ENCODE results near the gene PHACTR2.

Gene PHACTR2

GRCh38 chr6:143698759-143699429 lies 21.1 kb downstream of the PHACTR2 start:
- H3K27ac Mint-ChIP-seq, result no peak overlapping the region
- H3K4me1 Mint-ChIP-seq, result peaks cover 24% of the 10 kb centered on the region
- H3K36me3 Mint-ChIP-seq (ENCODE audit: low read depth), result no peaks in the 10 kb centered on the region
- H3K4me3 Mint-ChIP-seq, result no peak overlapping the region
- H3K27me3 Mint-ChIP-seq, result no peaks in the 10 kb centered on the region
- no peaks in the 10 kb centered on the region for H3K9me3 Mint-ChIP-seq
- no peak for DNase-seq
- no peak for ATAC-seq

GRCh38 chr6:143699430-143699825 lies 21.7 kb downstream of the PHACTR2 start:
- Mint-ChIP-seq H3K9me3 (no peaks in the 10 kb centered on the region), H3K4me1 (peaks cover 21% of the 10 kb centered on the region), H3K36me3 (ENCODE audit: low read depth) (no peaks in the 10 kb centered on the region), H3K4me3 (no peak overlapping the region), H3K27me3 (no peaks in the 10 kb centered on the region), H3K27ac (no peak overlapping the region)
- no peak for ATAC-seq
- no peak for DNase-seq

GRCh38 chr6:143700684-143701348 lies 23.1 kb downstream of the PHACTR2 start:
- H3K9me3 Mint-ChIP-seq, result no peaks in the 10 kb centered on the region
- no peak overlapping the region for H3K4me3 Mint-ChIP-seq
- no peaks in the 10 kb centered on the region for H3K27me3 Mint-ChIP-seq
- ATAC-seq (no peak), DNase-seq (no peak)
- peaks cover 2% of the 10 kb centered on the region for H3K36me3 Mint-ChIP-seq (ENCODE audit: low read depth)
- H3K27ac Mint-ChIP-seq, result no peak overlapping the region
- peaks cover 8% of the 10 kb centered on the region for H3K4me1 Mint-ChIP-seq

- no peak for DNase-seq
- Mint-ChIP-seq H3K4me1 (peaks cover under 1% of the 10 kb centered on the region), H3K27ac (no peak overlapping the region), H3K4me3 (no peak overlapping the region), H3K9me3 (no peaks in the 10 kb centered on the region), H3K27me3 (no peaks in the 10 kb centered on the region), H3K36me3 (ENCODE audit: low read depth) (peaks cover 2% of the 10 kb centered on the region)
- no peak for ATAC-seq
Measured at GRCh38 chr6:143701349-143702234, 23.8 kb downstream of the PHACTR2 start.

- no peak overlapping the region for H3K27ac Mint-ChIP-seq
- DNase-seq, result no peak
- no peak for ATAC-seq
- no peaks in the 10 kb centered on the region for H3K4me1 Mint-ChIP-seq
- H3K4me3 Mint-ChIP-seq, result no peak overlapping the region
- peaks cover 5% of the 10 kb centered on the region for H3K9me3 Mint-ChIP-seq
- H3K27me3 Mint-ChIP-seq, result no peaks in the 10 kb centered on the region
- peaks cover 2% of the 10 kb centered on the region for H3K36me3 Mint-ChIP-seq (ENCODE audit: low read depth)
Measured at GRCh38 chr6:143705569-143705968, 27.8 kb downstream of the PHACTR2 start.

GRCh38 chr6:143707697-143708096 lies 29.9 kb downstream of the PHACTR2 start:
- Mint-ChIP-seq H3K36me3 (ENCODE audit: low read depth) (peaks cover 2% of the 10 kb centered on the region), H3K27ac (no peak overlapping the region), H3K27me3 (no peaks in the 10 kb centered on the region), H3K4me1 (no peaks in the 10 kb centered on the region), H3K4me3 (no peak overlapping the region), H3K9me3 (peaks cover 5% of the 10 kb centered on the region)
- no peak for DNase-seq
- no peak for ATAC-seq

GRCh38 chr6:143708889-143709288 lies 31.1 kb downstream of the PHACTR2 start:
- Mint-ChIP-seq H3K4me3 (no peak overlapping the region), H3K4me1 (no peaks in the 10 kb centered on the region), H3K9me3 (peaks cover 5% of the 10 kb centered on the region), H3K27ac (no peak overlapping the region), H3K27me3 (no peaks in the 10 kb centered on the region), H3K36me3 (ENCODE audit: low read depth) (peaks cover 5% of the 10 kb centered on the region)
- no peak for DNase-seq
- ATAC-seq, result no peak

- peaks cover 10% of the 10 kb centered on the region for H3K36me3 Mint-ChIP-seq (ENCODE audit: low read depth)
- no peak overlapping the region for H3K27ac Mint-ChIP-seq
- DNase-seq (no peak), ATAC-seq (no peak)
- no peaks in the 10 kb centered on the region for H3K27me3 Mint-ChIP-seq
- H3K9me3 Mint-ChIP-seq, result peaks cover 5% of the 10 kb centered on the region
- no peak overlapping the region for H3K4me3 Mint-ChIP-seq
- no peaks in the 10 kb centered on the region for H3K4me1 Mint-ChIP-seq
Measured at GRCh38 chr6:143711714-143712113, 33.9 kb downstream of the PHACTR2 start.

GRCh38 chr6:143718472-143718871 lies 40.7 kb downstream of the PHACTR2 start:
- peaks cover 15% of the 10 kb centered on the region for H3K36me3 Mint-ChIP-seq (ENCODE audit: low read depth)
- no peak overlapping the region for H3K27ac Mint-ChIP-seq

GRCh38 chr6:143721642-143722041 lies 43.9 kb downstream of the PHACTR2 start:
- ATAC-seq, result no peak
- DNase-seq, result no peak
- H3K27me3 Mint-ChIP-seq, result no peaks in the 10 kb centered on the region
- H3K27ac Mint-ChIP-seq, result no peak overlapping the region
- H3K4me1 Mint-ChIP-seq, result peaks cover 5% of the 10 kb centered on the region
- peaks cover 4% of the 10 kb centered on the region for H3K9me3 Mint-ChIP-seq
- peaks cover 20% of the 10 kb centered on the region for H3K36me3 Mint-ChIP-seq (ENCODE audit: low read depth)
- H3K4me3 Mint-ChIP-seq, result no peak overlapping the region

More at GRCh38 chr6:143718472-143718871, 40.7 kb downstream of the PHACTR2 start:
- H3K9me3 Mint-ChIP-seq, result no peaks in the 10 kb centered on the region
- no peaks in the 10 kb centered on the region for H3K27me3 Mint-ChIP-seq
- no peaks in the 10 kb centered on the region for H3K4me1 Mint-ChIP-seq
- no peak for ATAC-seq
- DNase-seq, result no peak
- no peak overlapping the region for H3K4me3 Mint-ChIP-seq

- Mint-ChIP-seq H3K4me1 (peaks cover 9% of the 10 kb centered on the region), H3K36me3 (ENCODE audit: low read depth) (peaks cover 19% of the 10 kb centered on the region), H3K4me3 (no peak overlapping the region), H3K27me3 (no peaks in the 10 kb centered on the region), H3K27ac (no peak overlapping the region), H3K9me3 (peaks cover 8% of the 10 kb centered on the region)
- ATAC-seq (peak; percentile 73), DNase-seq (no peak)
Measured at GRCh38 chr6:143724876-143725275, 47.1 kb downstream of the PHACTR2 start.

- H3K27ac Mint-ChIP-seq, result no peak overlapping the region
- peaks cover 9% of the 10 kb centered on the region for H3K4me1 Mint-ChIP-seq
- H3K36me3 Mint-ChIP-seq (ENCODE audit: low read depth), result peaks cover 17% of the 10 kb centered on the region
- H3K27me3 Mint-ChIP-seq, result no peaks in the 10 kb centered on the region
- DNase-seq (no peak), ATAC-seq (no peak)
- H3K4me3 Mint-ChIP-seq, result no peak overlapping the region
- peaks cover 8% of the 10 kb centered on the region for H3K9me3 Mint-ChIP-seq
Measured at GRCh38 chr6:143726015-143726647, 48.4 kb downstream of the PHACTR2 start.

GRCh38 chr6:143727035-143727434 lies 49.3 kb downstream of the PHACTR2 start:
- ATAC-seq, result no peak
- no peak overlapping the region for H3K4me3 Mint-ChIP-seq
- H3K27me3 Mint-ChIP-seq, result no peaks in the 10 kb centered on the region
- DNase-seq, result no peak
- H3K9me3 Mint-ChIP-seq, result peaks cover 8% of the 10 kb centered on the region
- H3K27ac Mint-ChIP-seq, result no peak overlapping the region
- peaks cover 15% of the 10 kb centered on the region for H3K4me1 Mint-ChIP-seq
- H3K36me3 Mint-ChIP-seq (ENCODE audit: low read depth), result peaks cover 17% of the 10 kb centered on the region

GRCh38 chr6:143731789-143732188 lies 54.0 kb downstream of the PHACTR2 start:
- Mint-ChIP-seq H3K4me1 (peaks cover 40% of the 10 kb centered on the region), H3K27me3 (no peaks in the 10 kb centered on the region), H3K27ac (peak overlapping the region; percentile 71), H3K4me3 (no peak overlapping the region), H3K9me3 (peaks cover 4% of the 10 kb centered on the region), H3K36me3 (ENCODE audit: low read depth) (peaks cover 1% of the 10 kb centered on the region)
- ATAC-seq, result peak; percentile 45
- no peak for DNase-seq
